Measurements from ENCODE around the gene B3GNT2.

DNA sequence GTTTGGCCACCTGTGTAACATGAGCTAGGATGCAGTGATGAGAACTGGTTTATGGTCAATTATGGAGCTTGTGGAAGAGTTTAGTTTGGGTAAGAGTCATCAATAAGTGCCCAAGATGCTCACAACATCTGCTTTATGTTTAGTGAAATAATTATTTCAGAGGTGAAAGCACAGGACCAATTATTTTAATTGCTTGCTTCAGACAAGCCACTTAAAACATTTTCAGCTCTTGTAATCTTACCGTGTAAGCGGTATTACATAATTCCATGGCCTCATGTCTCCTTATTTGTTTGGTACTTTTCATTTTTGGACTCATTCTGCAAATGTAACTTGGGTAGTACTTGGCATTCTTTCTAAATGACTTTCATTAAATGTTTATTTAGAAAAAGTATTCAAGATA, 5.4 kb downstream of the B3GNT2 start:
- TF ChIP-seq, protein P1, sequence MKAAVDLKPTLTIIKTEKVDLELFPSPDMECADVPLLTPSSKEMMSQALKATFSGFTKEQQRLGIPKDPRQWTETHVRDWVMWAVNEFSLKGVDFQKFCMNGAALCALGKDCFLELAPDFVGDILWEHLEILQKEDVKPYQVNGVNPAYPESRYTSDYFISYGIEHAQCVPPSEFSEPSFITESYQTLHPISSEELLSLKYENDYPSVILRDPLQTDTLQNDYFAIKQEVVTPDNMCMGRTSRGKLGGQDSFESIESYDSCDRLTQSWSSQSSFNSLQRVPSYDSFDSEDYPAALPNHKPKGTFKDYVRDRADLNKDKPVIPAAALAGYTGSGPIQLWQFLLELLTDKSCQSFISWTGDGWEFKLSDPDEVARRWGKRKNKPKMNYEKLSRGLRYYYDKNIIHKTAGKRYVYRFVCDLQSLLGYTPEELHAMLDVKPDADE (IDR thresholded peaks at IDR 0.05): no peak
- TF ChIP-seq, protein P2, sequence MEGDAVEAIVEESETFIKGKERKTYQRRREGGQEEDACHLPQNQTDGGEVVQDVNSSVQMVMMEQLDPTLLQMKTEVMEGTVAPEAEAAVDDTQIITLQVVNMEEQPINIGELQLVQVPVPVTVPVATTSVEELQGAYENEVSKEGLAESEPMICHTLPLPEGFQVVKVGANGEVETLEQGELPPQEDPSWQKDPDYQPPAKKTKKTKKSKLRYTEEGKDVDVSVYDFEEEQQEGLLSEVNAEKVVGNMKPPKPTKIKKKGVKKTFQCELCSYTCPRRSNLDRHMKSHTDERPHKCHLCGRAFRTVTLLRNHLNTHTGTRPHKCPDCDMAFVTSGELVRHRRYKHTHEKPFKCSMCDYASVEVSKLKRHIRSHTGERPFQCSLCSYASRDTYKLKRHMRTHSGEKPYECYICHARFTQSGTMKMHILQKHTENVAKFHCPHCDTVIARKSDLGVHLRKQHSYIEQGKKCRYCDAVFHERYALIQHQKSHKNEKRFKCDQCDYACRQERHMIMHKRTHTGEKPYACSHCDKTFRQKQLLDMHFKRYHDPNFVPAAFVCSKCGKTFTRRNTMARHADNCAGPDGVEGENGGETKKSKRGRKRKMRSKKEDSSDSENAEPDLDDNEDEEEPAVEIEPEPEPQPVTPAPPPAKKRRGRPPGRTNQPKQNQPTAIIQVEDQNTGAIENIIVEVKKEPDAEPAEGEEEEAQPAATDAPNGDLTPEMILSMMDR (conservative IDR thresholded peaks at IDR 0.05; ENCODE audit: low read depth in 2 of 2): no peak
- no peak for TF ChIP-seq JUNB (IDR thresholded peaks at IDR 0.05; ENCODE audit: unreplicated experiment)
- no peak for TF ChIP-seq EZH2phosphoT487 (IDR thresholded peaks at IDR 0.05; ENCODE audit: unreplicated experiment)
